BLaER1 treated with 17β-estradiol and CSF1 and Interleukin-3, amounts not matched to agents 10 nM and 100 nM (cell line): ENCODE data around the gene PPP4C.
"Not testable (repeated sequence)": the region's sequence is repeated elsewhere in the genome, so short reads cannot be mapped to it uniquely, and the experiment has no call there.

Experiments used
- H3K27ac ChIP-seq, 11 experiments: shearing (Covaris generic); formaldehyde crosslinking; 2 replicates each; pipeline ENCODE4 v1.8.1; 2022
- H3K27me3 ChIP-seq, 11 experiments: shearing (Covaris generic); formaldehyde crosslinking; 2 replicates each; pipeline ENCODE4 v1.8.1; 2022
- H3K36me3 ChIP-seq, 11 experiments: shearing (Covaris generic); formaldehyde crosslinking; 2 replicates each; pipeline ENCODE4 v1.8.1; 2022
- H3K4me1 ChIP-seq, 10 experiments: shearing (Covaris generic); formaldehyde crosslinking; 2 replicates each; pipeline ENCODE4 v1.8.1; 2022
- H3K4me2 ChIP-seq, 11 experiments: shearing (Covaris generic); formaldehyde crosslinking; 2 replicates each; pipeline ENCODE4 v1.8.1; 2022
- H3K4me3 ChIP-seq, 10 experiments: shearing (Covaris generic); formaldehyde crosslinking; 2 replicates each; pipeline ENCODE4 v1.8.1; 2022
- H3K9ac ChIP-seq, 11 experiments: shearing (Covaris generic); formaldehyde crosslinking; 2 replicates each; pipeline ENCODE4 v1.8.1; 2022
- H3K9me3 ChIP-seq, 11 experiments: shearing (Covaris generic); formaldehyde crosslinking; replicated peaks in 1 of 11; 2 replicates each; pipeline ENCODE4 v1.8.1; 2022
- H4K20me1 ChIP-seq, 11 experiments: shearing (Covaris generic); formaldehyde crosslinking; 2 replicates each; pipeline ENCODE4 v1.8.1; 2022
- Cebpa-rat ChIP-seq, 11 experiments: shearing (Covaris generic); IDR thresholded peaks; 2 replicates each; pipeline ENCODE4 v1.8.1; 2022

The PPP4C gene

DNA sequence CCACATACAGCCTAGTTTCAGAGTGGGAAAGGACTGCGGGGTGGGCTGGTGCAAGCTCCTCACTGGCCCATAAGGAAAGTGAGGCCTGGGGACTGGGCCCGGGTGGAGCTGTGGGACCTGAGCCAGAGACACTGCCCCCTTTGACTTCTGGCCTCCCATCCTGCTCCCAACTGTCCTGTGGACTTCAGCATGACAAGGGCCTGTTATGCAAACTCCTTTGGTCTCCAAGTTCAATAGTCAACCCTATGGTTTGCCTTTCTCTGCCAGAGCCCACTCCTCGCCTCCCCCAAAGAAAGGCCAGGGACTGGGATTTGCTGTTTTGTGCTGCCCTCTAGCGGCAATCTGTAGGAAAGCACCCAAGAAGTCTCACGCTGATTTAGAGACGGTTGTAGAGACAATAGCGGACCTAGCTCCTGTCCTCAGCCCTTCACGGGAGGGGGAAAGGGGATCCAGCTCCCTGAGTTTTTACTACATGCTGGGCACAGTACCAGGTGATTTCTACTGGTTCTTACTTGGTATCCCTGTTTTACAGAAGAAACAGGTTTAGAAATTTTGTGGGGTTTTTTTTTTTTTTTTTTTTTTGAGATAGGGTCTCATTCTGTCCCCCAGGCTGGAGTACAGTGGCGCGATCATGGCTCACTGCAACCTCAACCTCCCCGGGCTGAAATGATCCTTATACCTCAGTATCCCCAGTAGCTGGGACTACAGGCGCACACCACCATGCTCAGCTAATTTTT, 43.5 kb upstream of the PPP4C start:
- Histone ChIP-seq H3K9ac (peak overlapping the region in 4 of 11 experiments; percentile 18 to 52 (median 33); a peak in 2 of 22 replicates), H3K4me1 (peaks cover 18 to 35% (median 28%) of the 10 kb centered on the region in 10 experiments), H3K9me3 (no peaks in the 10 kb centered on the region), H3K4me3 (peak overlapping the region in 1 of 10 experiments; percentile 39; a peak in 2 of 20 replicates), H4K20me1 (peaks cover 0 to 42% (median 6%) of the 10 kb centered on the region in 11 experiments; a peak in 10 of 22 replicates), H3K36me3 (no peaks in the 10 kb centered on the region), H3K27me3 (peaks cover 35 to 49% (median 49%) of the 10 kb centered on the region in 11 experiments), H3K27ac (no peak overlapping the region), H3K4me2 (peak overlapping the region; percentile 60 to 89 (median 76))
- TF ChIP-seq Cebpa-rat (IDR thresholded peaks at IDR 0.05): no peak

DNA sequence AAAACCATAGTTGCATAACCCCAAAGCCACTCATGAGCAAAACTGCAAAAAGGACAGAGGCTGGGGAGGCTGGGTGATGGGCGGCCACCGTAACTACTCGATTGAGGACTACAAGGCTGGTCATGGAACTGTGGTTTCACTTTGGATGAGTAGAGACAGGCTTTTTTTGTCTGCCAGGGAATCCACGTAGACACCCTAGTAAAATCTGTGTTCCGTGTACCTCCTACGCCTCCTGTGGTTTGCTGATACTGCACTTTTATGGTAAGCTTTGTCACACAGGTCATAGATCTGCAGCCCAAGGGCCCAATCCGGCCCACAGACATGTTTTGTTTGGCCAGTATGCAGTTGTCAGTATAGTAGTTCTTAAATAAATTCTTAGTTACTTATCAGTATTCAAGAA, 42.5 kb upstream of the PPP4C start:
- H3K4me2 ChIP-seq: peak overlapping the region; percentile 60 to 89 (median 76)
- H3K4me1 ChIP-seq: peaks cover 18 to 35% (median 28%) of the 10 kb centered on the region in 10 experiments
- peak overlapping the region in 2 of 11 experiments; percentile 9 to 14; a peak in 1 of 22 replicates for H3K27ac ChIP-seq
- H3K36me3 ChIP-seq: no peaks in the 10 kb centered on the region
- H3K4me3 ChIP-seq: peak overlapping the region in 6 of 10 experiments; percentile 4 to 39 (median 25); a peak in 11 of 20 replicates
- peaks cover 0 to 32% (median 6%) of the 10 kb centered on the region in 11 experiments; a peak in 10 of 22 replicates for H4K20me1 ChIP-seq
- no peaks in the 10 kb centered on the region for H3K9me3 ChIP-seq
- peaks cover 35 to 39% (median 38%) of the 10 kb centered on the region in 11 experiments for H3K27me3 ChIP-seq
- H3K9ac ChIP-seq: peak overlapping the region in 6 of 11 experiments; percentile 11 to 52 (median 26); a peak in 5 of 22 replicates
- TF ChIP-seq Cebpa-rat (IDR thresholded peaks at IDR 0.05): peak in 1 of 11 experiments; percentile 32; a peak in 1 of 22 replicates

DNA sequence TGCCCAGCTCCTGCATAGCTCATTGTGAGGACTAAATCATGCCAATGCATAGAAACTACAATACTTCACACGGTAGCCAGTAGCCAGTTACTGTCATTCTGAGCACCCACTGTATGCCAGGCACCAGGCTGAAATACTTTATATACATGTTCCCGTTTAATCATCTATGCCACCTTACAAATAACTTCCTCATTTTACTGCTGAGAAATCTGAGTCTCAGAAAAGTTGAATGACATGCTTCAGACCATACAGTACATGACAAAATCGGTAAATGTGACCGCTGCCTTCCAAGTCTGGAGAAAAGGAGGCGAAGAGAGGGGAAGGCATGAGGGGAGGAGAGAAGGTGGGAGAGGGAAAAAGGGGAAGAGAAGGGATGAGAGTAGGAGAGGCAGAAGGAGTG, 35.6 kb upstream of the PPP4C start:
- H3K9ac ChIP-seq: no peak overlapping the region
- no peak for TF ChIP-seq Cebpa-rat (IDR thresholded peaks at IDR 0.05)
- no peaks in the 10 kb centered on the region for H3K36me3 ChIP-seq

DNA sequence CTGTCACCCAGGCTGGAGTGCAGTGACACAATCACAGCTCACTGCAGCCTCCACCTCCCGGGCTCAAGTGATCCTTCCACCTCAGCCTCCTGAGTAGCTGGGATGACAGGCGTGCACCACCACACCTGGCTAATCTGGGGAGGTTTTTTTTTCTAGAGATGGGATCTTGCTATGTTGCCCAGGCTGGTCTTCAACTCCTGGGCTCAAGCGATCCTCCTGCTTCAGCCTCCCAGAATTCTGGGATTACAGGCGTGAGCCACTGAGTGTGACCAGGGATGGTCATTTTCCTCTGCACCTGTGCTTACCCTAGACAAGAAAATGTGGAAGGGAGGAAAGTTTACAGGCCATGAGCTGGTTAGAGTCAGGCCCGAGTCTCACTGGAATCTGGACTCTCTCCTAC, 35.1 kb upstream of the PPP4C start:
- not testable (repeated sequence) for H3K36me3 ChIP-seq, H3K4me3 ChIP-seq

More for the DNA sequence above, 35.6 kb upstream of the PPP4C start:
- H3K4me3 ChIP-seq: no peak overlapping the region
- H3K27me3 ChIP-seq: no peaks in the 10 kb centered on the region
- H4K20me1 ChIP-seq: no peaks in the 10 kb centered on the region
- H3K4me1 ChIP-seq: peaks cover 0 to 8% (median under 1%) of the 10 kb centered on the region in 10 experiments; a peak in 5 of 20 replicates
- H3K4me2 ChIP-seq: peak overlapping the region in 1 of 11 experiments; percentile 29; a peak in 1 of 22 replicates
- no peaks in the 10 kb centered on the region for H3K9me3 ChIP-seq
- no peak overlapping the region for H3K27ac ChIP-seq

DNA sequence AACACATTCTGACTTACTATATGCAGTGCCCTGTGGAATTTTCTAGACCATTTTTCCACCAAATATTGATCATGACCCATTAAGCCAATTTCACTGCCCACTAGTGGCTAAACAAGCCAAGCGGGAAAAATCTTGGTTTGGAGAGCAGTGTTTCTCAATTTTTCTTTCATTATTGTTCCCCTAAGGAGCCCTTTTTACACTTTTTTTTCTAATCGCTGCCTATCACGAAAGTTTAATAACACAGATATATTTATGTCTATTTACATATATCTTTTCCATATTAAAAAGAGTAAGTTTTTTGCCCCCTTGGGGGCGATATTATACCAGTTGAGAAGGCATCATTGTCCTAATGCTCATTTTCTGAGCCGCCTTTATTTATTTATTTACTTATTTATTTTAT, 34.0 kb upstream of the PPP4C start:
- no peak overlapping the region for H3K9ac ChIP-seq
- no peak for TF ChIP-seq Cebpa-rat (IDR thresholded peaks at IDR 0.05)
- no peaks in the 10 kb centered on the region for H3K36me3 ChIP-seq
- no peak overlapping the region for H3K4me2 ChIP-seq
- H3K4me1 ChIP-seq: peaks cover 0 to 7% (median under 1%) of the 10 kb centered on the region in 10 experiments; a peak in 3 of 20 replicates
- no peaks in the 10 kb centered on the region for H3K9me3 ChIP-seq
- no peaks in the 10 kb centered on the region for H4K20me1 ChIP-seq
- no peak overlapping the region for H3K4me3 ChIP-seq
- H3K27me3 ChIP-seq: no peaks in the 10 kb centered on the region
- no peak overlapping the region for H3K27ac ChIP-seq

More for the DNA sequence above, 35.1 kb upstream of the PPP4C start:
- peak overlapping the region in 1 of 11 experiments; percentile 29; a peak in 1 of 22 replicates for H3K4me2 ChIP-seq
- H3K9me3 ChIP-seq, H3K27ac ChIP-seq, H3K4me1 ChIP-seq, H3K27me3 ChIP-seq, H4K20me1 ChIP-seq, H3K9ac ChIP-seq: not testable (repeated sequence)

DNA sequence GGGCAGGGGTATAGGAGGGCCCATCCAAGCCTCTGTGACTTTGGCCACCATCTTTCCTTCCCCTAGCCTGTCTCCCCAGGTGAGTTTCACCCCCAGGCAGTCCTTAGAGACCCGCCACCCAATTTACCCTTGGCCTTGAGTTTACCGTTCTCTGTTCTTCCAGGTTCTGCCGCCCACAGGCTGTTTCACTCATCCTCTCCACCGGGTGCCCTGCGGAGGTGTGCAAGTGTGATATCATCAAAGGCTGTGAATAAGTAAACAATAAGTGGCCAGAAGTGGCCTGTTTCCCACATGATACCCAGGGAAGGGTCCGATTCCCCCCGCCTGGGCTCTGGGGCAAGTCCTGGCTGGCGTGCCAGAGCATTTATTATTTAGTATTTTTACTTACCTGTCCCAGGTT, 29.6 kb upstream of the PPP4C start:
- no peaks in the 10 kb centered on the region for H3K36me3 ChIP-seq
- no peaks in the 10 kb centered on the region for H3K27me3 ChIP-seq
- no peak overlapping the region for H3K4me2 ChIP-seq
- no peak overlapping the region for H3K27ac ChIP-seq
- no peak overlapping the region for H3K4me3 ChIP-seq
- H3K4me1 ChIP-seq: peaks cover 0 to 11% (median 4%) of the 10 kb centered on the region in 10 experiments; a peak in 8 of 20 replicates
- no peak overlapping the region for H3K9ac ChIP-seq
- H3K9me3 ChIP-seq: no peaks in the 10 kb centered on the region
- H4K20me1 ChIP-seq: no peaks in the 10 kb centered on the region
- no peak for TF ChIP-seq Cebpa-rat (IDR thresholded peaks at IDR 0.05)

DNA sequence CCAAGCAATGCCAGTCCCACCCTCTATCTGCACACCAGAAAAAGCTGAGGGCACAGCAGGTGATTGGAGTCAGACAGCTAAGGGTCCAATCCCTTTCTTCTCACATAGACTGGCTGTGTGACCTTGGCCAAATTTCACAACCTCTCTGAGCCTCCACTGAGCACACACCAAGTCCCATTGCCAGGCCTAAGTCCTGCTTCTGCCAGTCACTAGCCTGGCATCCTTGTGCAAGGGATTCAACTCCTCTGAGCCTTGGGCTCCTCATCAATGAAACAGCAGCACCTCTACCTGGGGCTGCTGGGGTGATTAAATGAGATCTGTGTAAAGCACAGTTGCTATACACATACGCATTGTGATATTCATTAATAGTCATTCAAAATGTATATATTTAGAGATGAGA, 29.2 kb upstream of the PPP4C start:
- Histone ChIP-seq H4K20me1 (no peaks in the 10 kb centered on the region), H3K9ac (no peak overlapping the region)
- no peak for TF ChIP-seq Cebpa-rat (IDR thresholded peaks at IDR 0.05)

DNA sequence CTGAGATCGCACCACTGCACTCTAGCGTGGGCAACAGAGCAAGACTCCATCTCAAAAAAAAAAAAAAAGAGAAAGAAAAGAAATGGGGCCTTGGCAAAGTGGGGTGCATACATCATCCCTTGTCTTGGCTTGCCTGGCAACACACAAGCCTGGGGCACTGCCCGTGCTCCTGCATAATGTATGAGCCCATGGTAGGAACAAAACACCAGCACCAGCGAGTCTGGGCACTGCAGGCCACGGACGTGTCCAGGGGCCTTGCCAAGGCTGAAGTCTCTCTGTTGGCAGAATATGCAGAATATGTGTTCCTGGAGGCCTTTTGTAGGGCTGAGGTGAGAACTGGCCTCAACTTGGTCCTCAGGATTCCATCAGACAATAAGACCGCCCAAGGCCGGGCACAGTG, 25.9 kb upstream of the PPP4C start:
- no peak for TF ChIP-seq Cebpa-rat (IDR thresholded peaks at IDR 0.05)
- Histone ChIP-seq H3K4me1 (peaks cover 15 to 44% (median 34%) of the 10 kb centered on the region in 10 experiments), H3K4me2 (no peak overlapping the region), H3K4me3 (no peak overlapping the region), H4K20me1 (no peaks in the 10 kb centered on the region), H3K27ac (no peak overlapping the region), H3K9me3 (no peaks in the 10 kb centered on the region), H3K36me3 (no peaks in the 10 kb centered on the region), H3K27me3 (no peaks in the 10 kb centered on the region), H3K9ac (no peak overlapping the region)

More for the DNA sequence above, 29.2 kb upstream of the PPP4C start:
- Histone ChIP-seq H3K27ac (no peak overlapping the region), H3K9me3 (no peaks in the 10 kb centered on the region), H3K4me1 (peaks cover 0 to 15% (median 8%) of the 10 kb centered on the region in 10 experiments; a peak in 18 of 20 replicates), H3K4me3 (no peak overlapping the region), H3K4me2 (no peak overlapping the region), H3K27me3 (no peaks in the 10 kb centered on the region), H3K36me3 (no peaks in the 10 kb centered on the region)

DNA sequence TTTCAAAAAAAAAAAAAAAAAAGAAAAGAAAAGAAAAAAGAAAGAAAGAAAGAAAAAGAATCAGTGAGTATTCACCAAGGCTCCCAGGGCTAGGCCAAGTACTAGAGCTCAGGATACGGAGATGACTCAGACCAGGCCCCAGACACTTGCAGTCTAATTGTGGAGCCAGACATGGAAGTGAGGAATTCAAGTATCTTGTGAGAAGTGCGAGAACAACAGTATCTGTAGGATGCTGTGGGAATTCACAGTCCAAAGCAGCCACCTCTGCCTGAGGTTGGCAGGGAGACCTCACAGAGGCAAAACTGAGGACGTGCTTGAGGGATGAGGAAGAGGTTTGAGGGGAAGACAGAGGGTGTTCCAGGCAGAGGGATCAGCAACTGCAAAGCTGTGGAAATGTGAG, 24.3 kb upstream of the PPP4C start:
- no peak for TF ChIP-seq Cebpa-rat (IDR thresholded peaks at IDR 0.05)
- no peak overlapping the region for H3K4me3 ChIP-seq
- no peaks in the 10 kb centered on the region; a peak in 1 of 22 replicates for H4K20me1 ChIP-seq
- H3K4me1 ChIP-seq: peaks cover 18 to 49% (median 38%) of the 10 kb centered on the region in 10 experiments
- H3K36me3 ChIP-seq: no peaks in the 10 kb centered on the region
- peak overlapping the region; percentile 91 to 100 (median 98); a peak in 19 of 22 replicates for H3K4me2 ChIP-seq
- peak overlapping the region in 8 of 11 experiments; percentile 74 to 89 (median 86); a peak in 13 of 22 replicates for H3K27ac ChIP-seq
- no peaks in the 10 kb centered on the region for H3K27me3 ChIP-seq
- peak overlapping the region in 7 of 11 experiments; percentile 78 to 90 (median 87); a peak in 12 of 22 replicates for H3K9ac ChIP-seq
- H3K9me3 ChIP-seq: no peaks in the 10 kb centered on the region
